ENCODE results near the gene URB1. TPM values are rescaled to one million over a fixed set of nuclear protein-coding genes. Genes with fewer than 3 reads are reported as not detected.

Gene URB1
- total and polyA plus RNA-seq, 2 of the 8 experiments (the other 6 are each of a cell fraction or from before 2014, with no cell fraction given): 8.1 to 28.9 TPM

DNA sequence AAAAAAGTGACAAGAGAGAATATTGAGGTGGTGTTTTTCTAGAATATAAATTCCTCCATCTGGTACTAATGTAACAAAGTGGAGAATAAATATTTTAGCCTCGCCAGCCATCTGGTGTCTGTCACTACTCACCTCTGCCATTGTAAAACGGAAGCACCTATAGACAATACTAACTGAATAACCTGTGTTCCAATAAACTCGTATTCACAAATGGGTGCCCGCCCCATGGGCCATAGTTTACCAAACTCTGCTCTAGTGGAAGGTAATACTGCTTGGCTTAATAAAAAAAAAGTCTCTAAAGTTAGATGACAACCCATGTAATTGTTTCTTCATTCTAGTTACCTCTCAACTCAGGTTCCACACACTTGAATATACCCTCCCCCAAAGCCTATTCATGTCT lies 122.1 kb downstream of the URB1 start:
- WGBS, 2 experiments (ENCODE audit: extremely low coverage in 1 of 2, insufficient coverage in 1 of 2, insufficient read length in 1 of 2, insufficient replicate concordance in 2 of 2, low coverage in 1 of 2, low lambda C conversion rate in 2 of 2, missing lambda C conversion rate in 1 of 2): 89% methylated on average over 4 of the region's 4 CpGs; no CpG with 5 or more reads in 1 of the 2 experiments
- H3K4me3 ChIP-seq (ENCODE audit: extremely low read depth in 1 of 4, insufficient read depth in 2 of 4, low read depth in 3 of 4, low read length in 4 of 4): no peak overlapping the region
- TF ChIP-seq CEBPB (IDR thresholded peaks at IDR 0.05; ENCODE audit: low read depth, low read length) (no peak), SP1 (IDR thresholded peaks at IDR 0.05; ENCODE audit: low read depth, low read length) (no peak), CHD2 (IDR thresholded peaks at IDR 0.05; ENCODE audit: low read length) (no peak), SRF (IDR thresholded peaks at IDR 0.05; ENCODE audit: low read depth, low read length) (no peak), POLR2A (IDR thresholded peaks at IDR 0.05; ENCODE audit: control extremely low read depth in 1 of 2, low read depth in 2 of 2, low read length in 2 of 2) (no peak), RAD21 (IDR thresholded peaks at IDR 0.05 in 1 of 2, conservative IDR thresholded peaks at IDR 0.05 in 1 of 2; ENCODE audit: low read depth in 2 of 2, low read length in 2 of 2) (no peak), CTCF (IDR thresholded peaks at IDR 0.05; ENCODE audit: control extremely low read depth in 1 of 3, insufficient read depth in 1 of 3, low read depth in 1 of 3, low read length in 3 of 3) (no peak), ASH2L (IDR thresholded peaks at IDR 0.05; ENCODE audit: low read length) (no peak), ZNF274 (IDR thresholded peaks at IDR 0.05; ENCODE audit: borderline replicate concordance, extremely low read depth, low read length) (no peak), RBBP5 (IDR thresholded peaks at IDR 0.05; ENCODE audit: borderline replicate concordance, low read depth, low read length) (no peak), SUZ12 (IDR thresholded peaks at IDR 0.05; ENCODE audit: low read length) (no peak), FOSL1 (IDR thresholded peaks at IDR 0.05; ENCODE audit: insufficient read depth, low read depth, low read length) (no peak), TEAD4 (IDR thresholded peaks at IDR 0.05; ENCODE audit: low read depth, low read length) (no peak)

More for the DNA sequence above, 122.1 kb downstream of the URB1 start:
- Histone ChIP-seq H3K27ac (ENCODE audit: low read depth, low read length) (no peak overlapping the region), H3K79me2 (ENCODE audit: control insufficient read depth in 1 of 2, insufficient read depth in 2 of 2, low read length in 2 of 2) (peaks cover 0 to 16% of the 10 kb centered on the region in 2 experiments; a peak in 1 of 4 replicates), H2BK12ac (ENCODE audit: low read depth, low read length) (no peak overlapping the region), H3K4me1 (replicated peaks in 1 of 4; ENCODE audit: control insufficient read depth in 3 of 4, insufficient read depth in 4 of 4, low read length in 3 of 4) (no peaks in the 10 kb centered on the region), H3K9ac (replicated peaks in 1 of 4; ENCODE audit: extremely low read depth in 1 of 4, low read depth in 3 of 4, low read length in 3 of 4) (no peak overlapping the region), H3K27me3 (replicated peaks in 1 of 4; ENCODE audit: control insufficient read depth in 3 of 4, extremely low read depth in 1 of 4, insufficient read depth in 3 of 4, low read length in 3 of 4) (no peaks in the 10 kb centered on the region), H4K91ac (replicated peaks; ENCODE audit: insufficient read length, low read length) (no peak overlapping the region), H3K23ac (ENCODE audit: insufficient read length) (no peak overlapping the region), H3K56ac (replicated peaks; ENCODE audit: insufficient read length, low read depth, low read length) (no peak overlapping the region), H3K9me3 (ENCODE audit: insufficient read depth in 2 of 2, low read depth in 1 of 2, low read length in 1 of 2) (no peaks in the 10 kb centered on the region), H3K23me2 (ENCODE audit: low read depth, low read length) (no peaks in the 10 kb centered on the region), H2BK15ac (ENCODE audit: low read length) (no peak overlapping the region), H4K8ac (ENCODE audit: extremely low read depth, insufficient read depth, low read length) (no peak overlapping the region), H2BK120ac (replicated peaks; ENCODE audit: low read depth, low read length) (no peak overlapping the region), H3K79me1 (ENCODE audit: low read depth, low read length) (no peaks in the 10 kb centered on the region; the same call in 1 of the 2 replicates), H3K14ac (ENCODE audit: insufficient read length) (no peak overlapping the region), H3K36me3 (ENCODE audit: control insufficient read depth in 2 of 4, insufficient read depth in 4 of 4, low read length in 3 of 4) (peaks cover 4 to 48% (median 30%) of the 10 kb centered on the region in 4 experiments), H4K5ac (ENCODE audit: insufficient read length, low read depth, low read length) (no peak overlapping the region), H3K4ac (replicated peaks; ENCODE audit: insufficient read length, low read depth, low read length) (no peak overlapping the region), H2AK5ac (ENCODE audit: low read depth, low read length) (no peak overlapping the region), H2AFZ (ENCODE audit: low read length) (no peak overlapping the region), H2BK5ac (ENCODE audit: low read depth, low read length) (no peak overlapping the region), H3K4me2 (ENCODE audit: insufficient read depth in 1 of 2, low read depth in 2 of 2, low read length in 2 of 2) (no peak overlapping the region), H4K20me1 (replicated peaks in 1 of 2; ENCODE audit: control insufficient read depth in 1 of 2, insufficient read depth in 2 of 2, low read length in 2 of 2) (peaks cover 0 to 2% of the 10 kb centered on the region in 2 experiments), H2BK20ac (ENCODE audit: low read length) (no peak overlapping the region), H3K18ac (ENCODE audit: extremely low read depth, low read length) (no peak overlapping the region)
- DNase-seq (ENCODE audit: low read depth in 1 of 2, low spot score in 2 of 2): no peak
- no peak for FAIRE-seq
- ChIA-PET CTCF (ENCODE audit: partially characterized antibody) (no interaction called here), POLR2A (ENCODE audit: partially characterized antibody) (no interaction called here)
